ENCODE results near the gene SLC22A23.

Gene SLC22A23

DNA sequence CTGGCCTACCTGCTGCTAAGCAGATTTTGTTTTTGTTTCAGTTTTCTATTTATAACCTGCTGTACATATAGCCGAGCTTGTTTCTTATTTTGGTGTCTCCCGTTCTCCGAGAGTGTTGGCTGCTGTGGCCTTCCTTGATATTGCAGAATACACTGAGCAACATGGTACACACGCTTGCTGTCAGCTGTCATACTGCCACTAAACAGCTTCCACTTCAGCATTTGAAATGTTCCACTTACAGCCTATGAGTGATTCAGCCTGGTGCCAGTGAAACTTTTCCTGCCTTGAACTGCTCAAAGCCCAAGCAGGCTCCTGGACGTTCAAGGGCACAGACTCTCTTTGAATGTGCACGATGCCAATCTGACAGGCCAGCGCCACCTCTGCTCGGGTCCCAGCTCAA is 111.0 kb downstream of the SLC22A23 start:
- H3K36me3 ChIP-seq (ENCODE audit: control insufficient read depth in 2 of 2, insufficient read depth in 1 of 2, low read length in 2 of 2), result no peaks in the 10 kb centered on the region
- TF ChIP-seq ZNF274 (IDR thresholded peaks at IDR 0.05; ENCODE audit: low read length), result no peak
- no peak for TF ChIP-seq ZNF274 (tag by site-specific recombination; IDR thresholded peaks at IDR 0.05; ENCODE audit: borderline replicate concordance)
- TF ChIP-seq ZNF558 (tag by site-specific recombination; IDR thresholded peaks at IDR 0.05), result no peak
- TF ChIP-seq ZNF544 (tag by site-specific recombination; IDR thresholded peaks at IDR 0.05), result no peak
- no peak for TF ChIP-seq ZNF701 (tag by site-specific recombination; IDR thresholded peaks at IDR 0.05)
- no peak for TF ChIP-seq ZNF175 (tag by site-specific recombination; IDR thresholded peaks at IDR 0.05)
- TF ChIP-seq ZNF248 (tag by site-specific recombination; IDR thresholded peaks at IDR 0.05), result no peak
- TF ChIP-seq ZNF114 (tag by site-specific recombination; IDR thresholded peaks at IDR 0.05), result no peak
- TF ChIP-seq, protein P1, sequence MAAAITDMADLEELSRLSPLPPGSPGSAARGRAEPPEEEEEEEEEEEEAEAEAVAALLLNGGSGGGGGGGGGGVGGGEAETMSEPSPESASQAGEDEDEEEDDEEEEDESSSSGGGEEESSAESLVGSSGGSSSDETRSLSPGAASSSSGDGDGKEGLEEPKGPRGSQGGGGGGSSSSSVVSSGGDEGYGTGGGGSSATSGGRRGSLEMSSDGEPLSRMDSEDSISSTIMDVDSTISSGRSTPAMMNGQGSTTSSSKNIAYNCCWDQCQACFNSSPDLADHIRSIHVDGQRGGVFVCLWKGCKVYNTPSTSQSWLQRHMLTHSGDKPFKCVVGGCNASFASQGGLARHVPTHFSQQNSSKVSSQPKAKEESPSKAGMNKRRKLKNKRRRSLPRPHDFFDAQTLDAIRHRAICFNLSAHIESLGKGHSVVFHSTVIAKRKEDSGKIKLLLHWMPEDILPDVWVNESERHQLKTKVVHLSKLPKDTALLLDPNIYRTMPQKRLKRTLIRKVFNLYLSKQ (tag by site-specific recombination; IDR thresholded peaks at IDR 0.05; ENCODE audit: borderline replicate concordance), result no peak
- no peak for TF ChIP-seq PRDM1 (tag by site-specific recombination; IDR thresholded peaks at IDR 0.05)
- TF ChIP-seq, protein P2, sequence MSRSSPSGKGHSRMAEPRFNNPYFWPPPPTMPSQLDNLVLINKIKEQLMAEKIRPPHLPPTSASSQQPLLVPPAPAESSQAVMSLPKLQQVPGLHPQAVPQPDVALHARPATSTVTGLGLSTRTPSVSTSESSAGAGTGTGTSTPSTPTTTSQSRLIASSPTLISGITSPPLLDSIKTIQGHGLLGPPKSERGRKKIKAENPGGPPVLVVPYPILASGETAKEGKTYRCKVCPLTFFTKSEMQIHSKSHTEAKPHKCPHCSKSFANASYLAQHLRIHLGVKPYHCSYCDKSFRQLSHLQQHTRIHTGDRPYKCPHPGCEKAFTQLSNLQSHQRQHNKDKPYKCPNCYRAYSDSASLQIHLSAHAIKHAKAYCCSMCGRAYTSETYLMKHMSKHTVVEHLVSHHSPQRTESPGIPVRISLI (tag by site-specific recombination; IDR thresholded peaks at IDR 0.05), result no peak
- TF ChIP-seq, protein P3, sequence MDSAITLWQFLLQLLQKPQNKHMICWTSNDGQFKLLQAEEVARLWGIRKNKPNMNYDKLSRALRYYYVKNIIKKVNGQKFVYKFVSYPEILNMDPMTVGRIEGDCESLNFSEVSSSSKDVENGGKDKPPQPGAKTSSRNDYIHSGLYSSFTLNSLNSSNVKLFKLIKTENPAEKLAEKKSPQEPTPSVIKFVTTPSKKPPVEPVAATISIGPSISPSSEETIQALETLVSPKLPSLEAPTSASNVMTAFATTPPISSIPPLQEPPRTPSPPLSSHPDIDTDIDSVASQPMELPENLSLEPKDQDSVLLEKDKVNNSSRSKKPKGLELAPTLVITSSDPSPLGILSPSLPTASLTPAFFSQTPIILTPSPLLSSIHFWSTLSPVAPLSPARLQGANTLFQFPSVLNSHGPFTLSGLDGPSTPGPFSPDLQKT (IDR thresholded peaks at IDR 0.05; ENCODE audit: borderline replicate concordance, low read depth, low read length), result no peak
- TF ChIP-seq ZNF174 (tag by site-specific recombination; IDR thresholded peaks at IDR 0.05), result no peak
- TF ChIP-seq ZSCAN23 (tag by site-specific recombination; IDR thresholded peaks at IDR 0.05), result no peak
- H3K27ac ChIP-seq (ENCODE audit: extremely low read depth, low read depth, low read length), result no peak overlapping the region
- peaks cover 37% of the 10 kb centered on the region for H3K4me1 ChIP-seq (ENCODE audit: control insufficient read depth, insufficient read depth, low read length)
- H3K4me3 ChIP-seq (ENCODE audit: low read depth, low read length), result no peak overlapping the region
- H3K9me3 ChIP-seq (ENCODE audit: control insufficient read depth, insufficient read depth, low read depth, low read length), result no peaks in the 10 kb centered on the region
- CTCF ChIA-PET, result interaction anchor here (1.0 kb wide), 1 partner anchor 9 kb away, joined by 3 read pairs; no protein-coding TSS in a partner anchor
- POLR2A ChIA-PET, result no interaction called here

DNA sequence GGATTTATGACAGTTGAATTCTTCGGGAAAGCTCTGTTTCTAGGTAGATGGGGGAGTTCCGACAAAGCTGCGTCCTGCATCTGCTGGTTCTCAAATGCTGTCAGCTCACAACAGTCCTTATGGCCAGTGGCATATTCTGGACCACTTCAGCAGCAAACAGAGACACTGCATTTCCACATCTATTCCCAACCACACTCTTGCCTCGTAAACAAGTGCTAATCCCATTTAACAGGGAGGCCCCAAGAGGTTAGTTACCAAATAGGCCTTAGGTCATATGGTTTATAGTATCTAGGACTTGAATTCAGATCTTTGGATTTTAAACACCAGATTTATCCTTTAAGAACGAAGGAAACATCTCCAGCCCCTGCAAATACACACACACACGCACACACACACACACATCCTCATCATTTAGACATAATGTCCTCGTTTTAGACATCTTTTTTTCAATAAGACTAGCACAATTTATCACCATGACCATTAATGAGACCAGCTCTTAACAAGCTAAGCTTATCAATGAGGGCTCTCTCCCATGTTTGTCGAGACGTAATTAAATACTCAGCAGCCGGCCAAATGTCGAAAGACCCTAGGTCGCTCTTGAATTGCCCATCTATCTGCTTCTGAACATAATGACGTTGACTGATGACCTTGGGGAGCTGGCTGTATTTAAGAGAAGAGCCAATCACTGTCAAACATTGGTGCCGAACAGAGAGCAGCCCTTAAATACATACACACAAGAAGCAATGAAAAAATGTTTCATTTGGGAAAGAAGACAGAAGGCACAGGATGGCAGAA is 113.6 kb downstream of the SLC22A23 start:
- H3K36me3 ChIP-seq (ENCODE audit: control insufficient read depth in 2 of 2, insufficient read depth in 1 of 2, low read length in 2 of 2), result no peaks in the 10 kb centered on the region
- no peaks in the 10 kb centered on the region for H3K9me3 ChIP-seq (ENCODE audit: control insufficient read depth, insufficient read depth, low read depth, low read length)
- ChIA-PET CTCF (no interaction called here), POLR2A (interaction anchor here (0.6 kb wide), 1 partner anchor 1345 kb away, joined by 3 read pairs; no protein-coding TSS in a partner anchor)
- H3K27ac ChIP-seq (ENCODE audit: extremely low read depth, low read depth, low read length), result no peak overlapping the region
- H3K4me3 ChIP-seq (ENCODE audit: low read depth, low read length), result no peak overlapping the region
- H3K4me1 ChIP-seq (ENCODE audit: control insufficient read depth, insufficient read depth, low read length), result peaks cover 36% of the 10 kb centered on the region
- no peak for TF ChIP-seq SP2 (tag by site-specific recombination; IDR thresholded peaks at IDR 0.05)
- TF ChIP-seq WT1 (tag by site-specific recombination; IDR thresholded peaks at IDR 0.05), result 0 out of 2 replicates have a peak, but pooled peaks have one; percentile 10
- TF ChIP-seq KLF16 (tag by site-specific recombination; IDR thresholded peaks at IDR 0.05), result no peak
- TF ChIP-seq, protein P4, sequence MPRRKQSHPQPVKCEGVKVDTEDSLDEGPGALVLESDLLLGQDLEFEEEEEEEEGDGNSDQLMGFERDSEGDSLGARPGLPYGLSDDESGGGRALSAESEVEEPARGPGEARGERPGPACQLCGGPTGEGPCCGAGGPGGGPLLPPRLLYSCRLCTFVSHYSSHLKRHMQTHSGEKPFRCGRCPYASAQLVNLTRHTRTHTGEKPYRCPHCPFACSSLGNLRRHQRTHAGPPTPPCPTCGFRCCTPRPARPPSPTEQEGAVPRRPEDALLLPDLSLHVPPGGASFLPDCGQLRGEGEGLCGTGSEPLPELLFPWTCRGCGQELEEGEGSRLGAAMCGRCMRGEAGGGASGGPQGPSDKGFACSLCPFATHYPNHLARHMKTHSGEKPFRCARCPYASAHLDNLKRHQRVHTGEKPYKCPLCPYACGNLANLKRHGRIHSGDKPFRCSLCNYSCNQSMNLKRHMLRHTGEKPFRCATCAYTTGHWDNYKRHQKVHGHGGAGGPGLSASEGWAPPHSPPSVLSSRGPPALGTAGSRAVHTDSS (tag by site-specific recombination; IDR thresholded peaks at IDR 0.05), result no peak
- no peak for TF ChIP-seq ZNF529 (tag by site-specific recombination; IDR thresholded peaks at IDR 0.05; ENCODE audit: insufficient replicate concordance)
- no peak for TF ChIP-seq ZNF335 (tag by site-specific recombination; conservative IDR thresholded peaks at IDR 0.05)
- TF ChIP-seq ZNF394 (tag by site-specific recombination; IDR thresholded peaks at IDR 0.05; ENCODE audit: borderline replicate concordance), result no peak
- TF ChIP-seq, protein P5, sequence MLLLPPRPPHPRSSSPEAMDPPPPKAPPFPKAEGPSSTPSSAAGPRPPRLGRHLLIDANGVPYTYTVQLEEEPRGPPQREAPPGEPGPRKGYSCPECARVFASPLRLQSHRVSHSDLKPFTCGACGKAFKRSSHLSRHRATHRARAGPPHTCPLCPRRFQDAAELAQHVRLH (tag by site-specific recombination; IDR thresholded peaks at IDR 0.05), result peak; percentile 65
- TF ChIP-seq ZNF24 (tag by site-specific recombination; IDR thresholded peaks at IDR 0.05), result peak; percentile 35; the same call in 1 of the 2 replicates
- TF ChIP-seq, protein P6, sequence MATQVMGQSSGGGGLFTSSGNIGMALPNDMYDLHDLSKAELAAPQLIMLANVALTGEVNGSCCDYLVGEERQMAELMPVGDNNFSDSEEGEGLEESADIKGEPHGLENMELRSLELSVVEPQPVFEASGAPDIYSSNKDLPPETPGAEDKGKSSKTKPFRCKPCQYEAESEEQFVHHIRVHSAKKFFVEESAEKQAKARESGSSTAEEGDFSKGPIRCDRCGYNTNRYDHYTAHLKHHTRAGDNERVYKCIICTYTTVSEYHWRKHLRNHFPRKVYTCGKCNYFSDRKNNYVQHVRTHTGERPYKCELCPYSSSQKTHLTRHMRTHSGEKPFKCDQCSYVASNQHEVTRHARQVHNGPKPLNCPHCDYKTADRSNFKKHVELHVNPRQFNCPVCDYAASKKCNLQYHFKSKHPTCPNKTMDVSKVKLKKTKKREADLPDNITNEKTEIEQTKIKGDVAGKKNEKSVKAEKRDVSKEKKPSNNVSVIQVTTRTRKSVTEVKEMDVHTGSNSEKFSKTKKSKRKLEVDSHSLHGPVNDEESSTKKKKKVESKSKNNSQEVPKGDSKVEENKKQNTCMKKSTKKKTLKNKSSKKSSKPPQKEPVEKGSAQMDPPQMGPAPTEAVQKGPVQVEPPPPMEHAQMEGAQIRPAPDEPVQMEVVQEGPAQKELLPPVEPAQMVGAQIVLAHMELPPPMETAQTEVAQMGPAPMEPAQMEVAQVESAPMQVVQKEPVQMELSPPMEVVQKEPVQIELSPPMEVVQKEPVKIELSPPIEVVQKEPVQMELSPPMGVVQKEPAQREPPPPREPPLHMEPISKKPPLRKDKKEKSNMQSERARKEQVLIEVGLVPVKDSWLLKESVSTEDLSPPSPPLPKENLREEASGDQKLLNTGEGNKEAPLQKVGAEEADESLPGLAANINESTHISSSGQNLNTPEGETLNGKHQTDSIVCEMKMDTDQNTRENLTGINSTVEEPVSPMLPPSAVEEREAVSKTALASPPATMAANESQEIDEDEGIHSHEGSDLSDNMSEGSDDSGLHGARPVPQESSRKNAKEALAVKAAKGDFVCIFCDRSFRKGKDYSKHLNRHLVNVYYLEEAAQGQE (tag by site-specific recombination; IDR thresholded peaks at IDR 0.05), result no peak
- no peak for TF ChIP-seq ZNF426 (tag by site-specific recombination; IDR thresholded peaks at IDR 0.05)
- TF ChIP-seq TCF7L2 (IDR thresholded peaks at IDR 0.05; ENCODE audit: borderline replicate concordance, low read depth, low read length), result no peak
